ENCODE measurements around the gene EIF2S1. TPM values are rescaled to one million over a fixed set of nuclear protein-coding genes. Genes with fewer than 3 reads are reported as not detected.

Gene EIF2S1
- polyA plus RNA-seq, 4 donors: 79.1 to 111 (median 101) TPM

DNA sequence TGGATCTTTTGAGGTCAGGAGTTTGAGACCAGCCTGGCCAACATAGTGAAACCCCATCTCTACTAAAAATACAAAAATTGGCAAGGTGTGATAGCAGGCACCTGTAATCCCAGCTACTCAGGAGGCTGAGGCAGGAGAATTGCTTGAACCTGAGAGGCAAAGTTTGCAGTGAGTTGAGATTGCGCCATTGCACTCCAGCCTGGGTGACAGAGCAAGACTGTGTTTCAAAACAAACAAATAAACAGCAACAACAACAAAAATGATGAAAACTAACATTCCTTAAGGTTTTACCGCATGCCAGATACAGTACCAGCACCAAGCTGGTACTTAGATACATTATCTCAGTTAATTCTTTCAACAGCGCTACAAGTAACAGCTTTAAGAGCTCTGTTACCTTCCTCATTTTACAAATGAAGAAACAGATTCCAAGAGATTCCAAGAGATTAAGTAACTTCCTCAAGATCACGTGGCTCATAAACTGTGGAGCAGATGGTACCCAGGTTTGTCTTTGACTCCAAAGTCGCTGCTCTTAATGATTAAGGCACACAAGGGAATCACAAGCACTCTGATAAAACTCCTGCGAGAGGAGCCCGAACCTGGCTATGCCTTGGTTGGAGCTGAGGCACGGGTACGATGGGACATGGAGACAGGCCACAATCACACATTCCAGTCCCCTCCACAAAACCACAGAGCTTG lies 69.5 kb downstream of the EIF2S1 start:
- no peak for DNase-seq (ENCODE audit: low read depth in 4 of 4, low spot score in 2 of 4)

- no peak for DNase-seq (ENCODE audit: low read depth in 4 of 4, low spot score in 2 of 4)
Measured at GRCh38 chr14:67432050-67432564, 72.0 kb downstream of the EIF2S1 start.

- DNase-seq (ENCODE audit: low read depth in 4 of 4, low spot score in 2 of 4): no peak
Measured at GRCh38 chr14:67435603-67436002, 75.5 kb downstream of the EIF2S1 start.

Other genes with a start within 250 kb of the EIF2S1 start
- gene GARIN2, start 170.9 kb upstream of the EIF2S1 start, polyA plus RNA-seq (ENCODE audit: insufficient read length in 4 of 4): 1 to 10 TPM in 2 of 4 donors, under 1 TPM in 2; 0.51 to 1.5 (median 1.0) TPM
- 100 to 1,000 TPM in 3 of 4 donors, 10 to 100 TPM in 1; 90.6 to 154 (median 135) TPM for gene PALS1, start 118.9 kb upstream of the EIF2S1 start, polyA plus RNA-seq (ENCODE audit: insufficient read length in 4 of 4)
- 100 to 1,000 TPM; 132 to 185 (median 144) TPM for gene ATP6V1D, start 524 bp upstream of the EIF2S1 start, polyA plus RNA-seq (ENCODE audit: insufficient read length in 4 of 4)
- 1 to 10 TPM; 1.1 to 4.0 (median 2.4) TPM for gene PLEK2, start 51.8 kb downstream of the EIF2S1 start, polyA plus RNA-seq (ENCODE audit: insufficient read length in 4 of 4)
- 1 to 10 TPM; 1.8 to 3.8 (median 3.3) TPM for gene TMEM229B, start 128.4 kb downstream of the EIF2S1 start, polyA plus RNA-seq (ENCODE audit: insufficient read length in 4 of 4)
- 10 to 100 TPM; 30.4 to 85.5 (median 55.2) TPM for gene PLEKHH1, start 173.0 kb downstream of the EIF2S1 start, polyA plus RNA-seq (ENCODE audit: insufficient read length in 4 of 4)
- gene PIGH, start 239.9 kb downstream of the EIF2S1 start, polyA plus RNA-seq (ENCODE audit: insufficient read length in 4 of 4): 10 to 100 TPM; 35.6 to 48.5 (median 41.6) TPM